HEK293 (cell line): Measurements from ENCODE around the gene C12orf42.

Experiments
- CTCF ChIA-PET: fragments of 350-600 bp; formaldehyde crosslinking; extraction: SDS; loops from one replicate; lab custom pipeline; 2021; ENCODE audit warnings: antibody characterized with exemption; lab: Yijun Ruan, JAX
- POLR2A ChIA-PET: fragments of 300-600 bp; formaldehyde crosslinking; extraction: SDS; loops from one replicate; lab custom pipeline; 2020; ENCODE audit warnings: antibody characterized with exemption, inconsistent platforms; lab: Yijun Ruan, JAX
- H3K27ac ChIP-seq: fragments of 200-500 bp; sonication (Bioruptor generic); 2 replicates; pipeline ENCODE4 v1.5.1; 2014; ENCODE audit warnings: low read depth, low read length, control low read depth, inconsistent platforms; ENCODE audit errors: extremely low read depth
- H3K36me3 ChIP-seq, 2 experiments: fragments of 200-500 bp in 1 of 2; sonication (Bioruptor generic) in 1 of 2; 1 replicate in 1 of 2; 2 replicates in 1 of 2; pipeline ENCODE4 v1.5.1; 2014 to 2017; ENCODE audit warnings: inconsistent platforms in 2 of 2, low read length in 2 of 2; ENCODE audit not compliant: control insufficient read depth in 2 of 2, insufficient read depth in 1 of 2
- H3K4me1 ChIP-seq: fragments of 200-500 bp; sonication (Bioruptor generic); 2 replicates; pipeline ENCODE4 v1.5.1; 2014; ENCODE audit warnings: mild to moderate bottlenecking, low read length, inconsistent platforms; ENCODE audit not compliant: control insufficient read depth, insufficient read depth
- H3K4me3 ChIP-seq: 2 replicates; pipeline ENCODE4 v1.5.1; 2011; ENCODE audit warnings: low read depth, mild to moderate bottlenecking, control low read depth, low read length, moderate library complexity
- H3K9me3 ChIP-seq: fragments of 200-500 bp; sonication (Bioruptor generic); 2 replicates; pipeline ENCODE4 v1.5.1; 2014; ENCODE audit warnings: low read depth, low read length, inconsistent platforms; ENCODE audit not compliant: control insufficient read depth, insufficient read depth
- BCL11B ChIP-seq: fragments of 450-650 bp; formaldehyde crosslinking; IDR thresholded peaks from 2 replicates; pipeline ENCODE4 v1.5.1; 2016; ENCODE audit warnings: low read depth, missing biosample characterization, missing genetic modification characterization
- GLI4 ChIP-seq: fragments of 450-650 bp; formaldehyde crosslinking; IDR thresholded peaks from 2 replicates; pipeline ENCODE4 v1.5.1; 2016; ENCODE audit warnings: missing biosample characterization, missing genetic modification characterization
- HOXA7 ChIP-seq: sonication (generic); formaldehyde crosslinking; IDR thresholded peaks from 2 replicates; pipeline ENCODE4 v1.8.1; 2022; ENCODE audit warnings: missing genetic modification reagents, borderline replicate concordance
- HOXD13 ChIP-seq: sonication (generic); formaldehyde crosslinking; IDR thresholded peaks from 2 replicates; pipeline ENCODE4 v1.8.0; 2022; ENCODE audit warnings: missing genetic modification reagents, borderline replicate concordance
- SP7 ChIP-seq: fragments of 450-650 bp; formaldehyde crosslinking; IDR thresholded peaks from 2 replicates; pipeline ENCODE4 v1.5.1; 2016; ENCODE audit warnings: missing biosample characterization, missing genetic modification characterization
- ZNF133 ChIP-seq: fragments of 450-650 bp; formaldehyde crosslinking; IDR thresholded peaks from 2 replicates; pipeline ENCODE4 v1.5.1; 2016; ENCODE audit warnings: missing biosample characterization, missing genetic modification characterization
- ZNF184 ChIP-seq: fragments of 450-650 bp; IDR thresholded peaks from 2 replicates; pipeline ENCODE4 v1.5.1; 2018; ENCODE audit warnings: missing biosample characterization, mild to moderate bottlenecking, missing genetic modification characterization
- ZNF274 ChIP-seq, 2 experiments: fragments of 200-500 bp in 1 of 2; fragments of 450-650 bp in 1 of 2; sonication (Bioruptor generic) in 1 of 2; formaldehyde crosslinking in 1 of 2; IDR thresholded peaks; 2 replicates each; pipeline versions ENCODE4 v1.5.1 to v1.6.1; 2014 to 2016; ENCODE audit warnings: borderline replicate concordance in 1 of 2, inconsistent platforms in 1 of 2, low read length in 1 of 2, missing biosample characterization in 1 of 2, missing genetic modification characterization in 1 of 2
- ZNF341 ChIP-seq: fragments of 450-650 bp; formaldehyde crosslinking; IDR thresholded peaks from 2 replicates; pipeline ENCODE4; 2016; ENCODE audit warnings: low read depth, missing biosample characterization, missing genetic modification characterization
- ZNF555 ChIP-seq: fragments of 450-650 bp; formaldehyde crosslinking; conservative IDR thresholded peaks from 2 replicates; pipeline ENCODE4 v1.5.1; 2017; ENCODE audit warnings: missing biosample characterization, mild to moderate bottlenecking, missing genetic modification characterization, inconsistent platforms
- ZNF558 ChIP-seq: fragments of 450-650 bp; formaldehyde crosslinking; IDR thresholded peaks from 2 replicates; pipeline ENCODE4 v1.5.1; 2016; ENCODE audit warnings: missing biosample characterization, missing genetic modification characterization
- ZNF792 ChIP-seq: fragments of 450-650 bp; formaldehyde crosslinking; IDR thresholded peaks from 2 replicates; pipeline ENCODE4 v1.5.1; 2016; ENCODE audit warnings: missing biosample characterization, missing genetic modification characterization
- TF ChIP-seq, protein P1 (sequence below): fragments of 450-650 bp; formaldehyde crosslinking; IDR thresholded peaks from 2 replicates; pipeline ENCODE4 v1.5.1; 2016; ENCODE audit warnings: missing biosample characterization, missing genetic modification characterization
- TF ChIP-seq, protein P2 (sequence below): fragments of 450-650 bp; formaldehyde crosslinking; IDR thresholded peaks from 2 replicates; pipeline ENCODE4 v1.5.0; 2017; ENCODE audit warnings: missing biosample characterization, missing genetic modification characterization, borderline replicate concordance
- TF ChIP-seq, protein P3 (sequence below): fragments of 450-650 bp; formaldehyde crosslinking; IDR thresholded peaks from 2 replicates; pipeline ENCODE4 v1.5.1; 2016; ENCODE audit warnings: missing biosample characterization, missing genetic modification characterization
- TF ChIP-seq, protein P4 (sequence below): fragments of 450-650 bp; formaldehyde crosslinking; IDR thresholded peaks from 2 replicates; pipeline ENCODE4 v1.5.1; 2016; ENCODE audit warnings: missing biosample characterization, missing genetic modification characterization

C12orf42 gene

DNA sequence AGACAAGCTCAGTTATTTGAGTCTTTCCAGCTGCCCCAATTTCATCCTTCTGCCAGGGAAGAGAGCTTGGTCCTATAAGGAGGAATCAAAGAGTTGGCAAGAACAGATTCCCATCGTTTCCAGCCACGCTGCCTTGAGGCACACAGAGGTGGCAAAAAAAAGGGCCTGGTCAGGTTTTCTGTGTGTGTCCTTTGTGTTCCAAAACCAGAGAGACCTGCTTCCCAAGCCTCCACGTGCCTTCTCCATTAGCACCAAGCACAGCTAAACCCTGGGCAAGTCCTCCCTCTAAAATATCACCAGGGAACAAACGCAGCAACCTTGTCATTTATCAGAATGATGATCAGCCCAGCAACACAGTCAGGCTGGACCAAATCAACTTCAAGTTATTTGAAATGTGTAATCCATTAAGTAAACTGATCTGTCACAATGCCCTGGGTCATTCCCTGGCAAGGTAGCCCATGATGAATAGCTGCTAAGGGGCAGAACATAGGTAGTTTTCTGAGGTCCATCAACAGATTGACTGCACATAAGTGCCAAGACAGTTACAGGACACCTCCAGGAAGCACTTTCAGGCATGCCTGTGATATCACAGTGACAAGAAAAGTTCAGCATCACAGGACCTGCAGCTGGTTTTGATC, 28.6 kb upstream of the C12orf42 start:
- TF ChIP-seq, protein P1, sequence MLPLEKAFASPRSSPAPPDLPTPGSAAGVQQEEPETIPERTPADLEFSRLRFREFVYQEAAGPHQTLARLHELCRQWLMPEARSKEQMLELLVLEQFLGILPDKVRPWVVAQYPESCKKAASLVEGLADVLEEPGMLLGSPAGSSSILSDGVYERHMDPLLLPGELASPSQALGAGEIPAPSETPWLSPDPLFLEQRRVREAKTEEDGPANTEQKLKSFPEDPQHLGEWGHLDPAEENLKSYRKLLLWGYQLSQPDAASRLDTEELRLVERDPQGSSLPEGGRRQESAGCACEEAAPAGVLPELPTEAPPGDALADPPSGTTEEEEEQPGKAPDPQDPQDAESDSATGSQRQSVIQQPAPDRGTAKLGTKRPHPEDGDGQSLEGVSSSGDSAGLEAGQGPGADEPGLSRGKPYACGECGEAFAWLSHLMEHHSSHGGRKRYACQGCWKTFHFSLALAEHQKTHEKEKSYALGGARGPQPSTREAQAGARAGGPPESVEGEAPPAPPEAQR, result no peak
- TF ChIP-seq ZNF558, result no peak
- TF ChIP-seq ZNF133 (tag by site-specific recombination), result no peak
- TF ChIP-seq ZNF184, result no peak
- TF ChIP-seq ZNF555 (tag by site-specific recombination), result no peak
- no peak for TF ChIP-seq HOXA7 (CRISPR knock-in tag)
- no peak for TF ChIP-seq ZNF341
- no peak for TF ChIP-seq SP7 (tag by site-specific recombination)
- TF ChIP-seq, protein P2, sequence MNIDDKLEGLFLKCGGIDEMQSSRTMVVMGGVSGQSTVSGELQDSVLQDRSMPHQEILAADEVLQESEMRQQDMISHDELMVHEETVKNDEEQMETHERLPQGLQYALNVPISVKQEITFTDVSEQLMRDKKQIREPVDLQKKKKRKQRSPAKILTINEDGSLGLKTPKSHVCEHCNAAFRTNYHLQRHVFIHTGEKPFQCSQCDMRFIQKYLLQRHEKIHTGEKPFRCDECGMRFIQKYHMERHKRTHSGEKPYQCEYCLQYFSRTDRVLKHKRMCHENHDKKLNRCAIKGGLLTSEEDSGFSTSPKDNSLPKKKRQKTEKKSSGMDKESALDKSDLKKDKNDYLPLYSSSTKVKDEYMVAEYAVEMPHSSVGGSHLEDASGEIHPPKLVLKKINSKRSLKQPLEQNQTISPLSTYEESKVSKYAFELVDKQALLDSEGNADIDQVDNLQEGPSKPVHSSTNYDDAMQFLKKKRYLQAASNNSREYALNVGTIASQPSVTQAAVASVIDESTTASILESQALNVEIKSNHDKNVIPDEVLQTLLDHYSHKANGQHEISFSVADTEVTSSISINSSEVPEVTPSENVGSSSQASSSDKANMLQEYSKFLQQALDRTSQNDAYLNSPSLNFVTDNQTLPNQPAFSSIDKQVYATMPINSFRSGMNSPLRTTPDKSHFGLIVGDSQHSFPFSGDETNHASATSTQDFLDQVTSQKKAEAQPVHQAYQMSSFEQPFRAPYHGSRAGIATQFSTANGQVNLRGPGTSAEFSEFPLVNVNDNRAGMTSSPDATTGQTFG (tag by site-specific recombination), result no peak
- TF ChIP-seq, protein P3, sequence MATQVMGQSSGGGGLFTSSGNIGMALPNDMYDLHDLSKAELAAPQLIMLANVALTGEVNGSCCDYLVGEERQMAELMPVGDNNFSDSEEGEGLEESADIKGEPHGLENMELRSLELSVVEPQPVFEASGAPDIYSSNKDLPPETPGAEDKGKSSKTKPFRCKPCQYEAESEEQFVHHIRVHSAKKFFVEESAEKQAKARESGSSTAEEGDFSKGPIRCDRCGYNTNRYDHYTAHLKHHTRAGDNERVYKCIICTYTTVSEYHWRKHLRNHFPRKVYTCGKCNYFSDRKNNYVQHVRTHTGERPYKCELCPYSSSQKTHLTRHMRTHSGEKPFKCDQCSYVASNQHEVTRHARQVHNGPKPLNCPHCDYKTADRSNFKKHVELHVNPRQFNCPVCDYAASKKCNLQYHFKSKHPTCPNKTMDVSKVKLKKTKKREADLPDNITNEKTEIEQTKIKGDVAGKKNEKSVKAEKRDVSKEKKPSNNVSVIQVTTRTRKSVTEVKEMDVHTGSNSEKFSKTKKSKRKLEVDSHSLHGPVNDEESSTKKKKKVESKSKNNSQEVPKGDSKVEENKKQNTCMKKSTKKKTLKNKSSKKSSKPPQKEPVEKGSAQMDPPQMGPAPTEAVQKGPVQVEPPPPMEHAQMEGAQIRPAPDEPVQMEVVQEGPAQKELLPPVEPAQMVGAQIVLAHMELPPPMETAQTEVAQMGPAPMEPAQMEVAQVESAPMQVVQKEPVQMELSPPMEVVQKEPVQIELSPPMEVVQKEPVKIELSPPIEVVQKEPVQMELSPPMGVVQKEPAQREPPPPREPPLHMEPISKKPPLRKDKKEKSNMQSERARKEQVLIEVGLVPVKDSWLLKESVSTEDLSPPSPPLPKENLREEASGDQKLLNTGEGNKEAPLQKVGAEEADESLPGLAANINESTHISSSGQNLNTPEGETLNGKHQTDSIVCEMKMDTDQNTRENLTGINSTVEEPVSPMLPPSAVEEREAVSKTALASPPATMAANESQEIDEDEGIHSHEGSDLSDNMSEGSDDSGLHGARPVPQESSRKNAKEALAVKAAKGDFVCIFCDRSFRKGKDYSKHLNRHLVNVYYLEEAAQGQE, result no peak
- TF ChIP-seq, protein P4, sequence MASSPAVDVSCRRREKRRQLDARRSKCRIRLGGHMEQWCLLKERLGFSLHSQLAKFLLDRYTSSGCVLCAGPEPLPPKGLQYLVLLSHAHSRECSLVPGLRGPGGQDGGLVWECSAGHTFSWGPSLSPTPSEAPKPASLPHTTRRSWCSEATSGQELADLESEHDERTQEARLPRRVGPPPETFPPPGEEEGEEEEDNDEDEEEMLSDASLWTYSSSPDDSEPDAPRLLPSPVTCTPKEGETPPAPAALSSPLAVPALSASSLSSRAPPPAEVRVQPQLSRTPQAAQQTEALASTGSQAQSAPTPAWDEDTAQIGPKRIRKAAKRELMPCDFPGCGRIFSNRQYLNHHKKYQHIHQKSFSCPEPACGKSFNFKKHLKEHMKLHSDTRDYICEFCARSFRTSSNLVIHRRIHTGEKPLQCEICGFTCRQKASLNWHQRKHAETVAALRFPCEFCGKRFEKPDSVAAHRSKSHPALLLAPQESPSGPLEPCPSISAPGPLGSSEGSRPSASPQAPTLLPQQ (tag by site-specific recombination), result no peak
- TF ChIP-seq, all 188 proteins: peak for 0
- Histone ChIP-seq H3K4me1 (no peaks in the 10 kb centered on the region), H3K4me3 (no peak overlapping the region), H3K27ac (no peak overlapping the region), H3K9me3 (no peaks in the 10 kb centered on the region), H3K36me3 (no peaks in the 10 kb centered on the region)
- CTCF ChIA-PET, result interaction anchor here (0.7 to 2.0 kb wide), 4 partner anchors 19 to 108 kb away, joined by 3 to 9 read pairs (median 4); no protein-coding TSS in a partner anchor
- POLR2A ChIA-PET, result no interaction called here

DNA sequence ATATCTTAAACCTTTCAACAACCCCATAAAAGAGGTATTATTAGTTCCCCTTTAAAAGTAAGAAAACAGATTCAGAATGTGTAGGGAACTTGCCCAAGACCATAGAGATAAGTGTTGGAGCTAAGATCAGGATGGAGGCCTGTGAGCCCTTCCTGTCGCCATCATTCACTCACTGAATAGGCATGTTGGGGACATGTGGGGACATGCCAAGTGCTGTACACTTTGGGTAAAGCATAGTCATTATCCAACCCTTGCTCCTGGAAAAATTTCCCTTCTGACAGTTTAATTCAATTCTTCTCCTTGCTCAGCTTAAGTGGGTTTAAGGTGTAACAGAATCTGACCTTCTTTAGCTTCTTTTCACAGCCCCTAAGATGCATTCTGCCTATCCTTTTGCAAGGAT, 28.0 kb upstream of the C12orf42 start:
- H3K27ac ChIP-seq, result no peak overlapping the region
- no peaks in the 10 kb centered on the region for H3K9me3 ChIP-seq
- ChIA-PET POLR2A (no interaction called here), CTCF (interaction anchor here (0.6 to 2.0 kb wide), 5 partner anchors 22 to 640 kb away, joined by 3 to 9 read pairs (median 4); no protein-coding TSS in a partner anchor)
- H3K36me3 ChIP-seq, result no peaks in the 10 kb centered on the region
- no peak overlapping the region for H3K4me3 ChIP-seq
- no peak for TF ChIP-seq GLI4 (tag by site-specific recombination)
- TF ChIP-seq HOXD13, result no peak
- TF ChIP-seq BCL11B, result no peak
- TF ChIP-seq ZNF274 (IDR thresholded peaks at IDR 0.05; ENCODE audit: low read length), result no peak
- no peak for TF ChIP-seq ZNF274 (tag by site-specific recombination; IDR thresholded peaks at IDR 0.05; ENCODE audit: borderline replicate concordance)
- no peak for TF ChIP-seq ZNF792 (tag by site-specific recombination)
- H3K4me1 ChIP-seq, result no peaks in the 10 kb centered on the region
